ENCODE measurements around the gene HJURP. TPM values are rescaled to one million over a fixed set of nuclear protein-coding genes. Genes with fewer than 3 reads are reported as not detected.

HJURP gene
- total RNA-seq, 1 donor from 2014 or later = 19.4 TPM

DNA sequence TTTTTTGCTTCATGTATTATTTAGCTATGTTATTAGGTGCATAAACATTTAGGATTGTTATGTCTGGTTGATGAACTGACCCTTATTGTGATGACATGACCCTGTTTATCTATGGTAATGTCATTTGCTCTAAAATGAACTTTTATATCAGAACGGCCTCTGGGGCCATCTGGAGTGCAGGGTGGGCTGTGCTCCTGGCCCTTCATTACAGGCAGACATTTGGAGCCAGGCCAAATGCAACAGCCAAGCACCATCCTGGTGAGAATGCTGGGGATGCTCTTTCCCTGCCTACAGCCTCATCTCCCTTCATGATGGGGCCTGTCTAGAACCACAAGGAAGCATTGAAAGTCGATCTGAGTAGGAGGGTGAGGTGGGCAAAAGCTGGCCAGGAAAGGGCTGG lies 38.0 kb downstream of the HJURP start:
- Mint-ChIP-seq H3K36me3 (peaks cover 3% of the 10 kb centered on the region), H3K4me1 (peaks cover 18% of the 10 kb centered on the region), H3K27me3 (ENCODE audit: low read depth) (peaks cover 16% of the 10 kb centered on the region), H3K4me3 (no peak overlapping the region), H3K27ac (peak overlapping the region; percentile 83), H3K9me3 (peaks cover 15% of the 10 kb centered on the region)
- TF ChIP-seq, protein P1, sequence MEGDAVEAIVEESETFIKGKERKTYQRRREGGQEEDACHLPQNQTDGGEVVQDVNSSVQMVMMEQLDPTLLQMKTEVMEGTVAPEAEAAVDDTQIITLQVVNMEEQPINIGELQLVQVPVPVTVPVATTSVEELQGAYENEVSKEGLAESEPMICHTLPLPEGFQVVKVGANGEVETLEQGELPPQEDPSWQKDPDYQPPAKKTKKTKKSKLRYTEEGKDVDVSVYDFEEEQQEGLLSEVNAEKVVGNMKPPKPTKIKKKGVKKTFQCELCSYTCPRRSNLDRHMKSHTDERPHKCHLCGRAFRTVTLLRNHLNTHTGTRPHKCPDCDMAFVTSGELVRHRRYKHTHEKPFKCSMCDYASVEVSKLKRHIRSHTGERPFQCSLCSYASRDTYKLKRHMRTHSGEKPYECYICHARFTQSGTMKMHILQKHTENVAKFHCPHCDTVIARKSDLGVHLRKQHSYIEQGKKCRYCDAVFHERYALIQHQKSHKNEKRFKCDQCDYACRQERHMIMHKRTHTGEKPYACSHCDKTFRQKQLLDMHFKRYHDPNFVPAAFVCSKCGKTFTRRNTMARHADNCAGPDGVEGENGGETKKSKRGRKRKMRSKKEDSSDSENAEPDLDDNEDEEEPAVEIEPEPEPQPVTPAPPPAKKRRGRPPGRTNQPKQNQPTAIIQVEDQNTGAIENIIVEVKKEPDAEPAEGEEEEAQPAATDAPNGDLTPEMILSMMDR (IDR thresholded peaks at IDR 0.05; ENCODE audit: unreplicated experiment) = no peak
- DNase-seq (ENCODE audit: low spot score in 2 of 2, unreplicated experiment in 2 of 2) = no peak

DNA sequence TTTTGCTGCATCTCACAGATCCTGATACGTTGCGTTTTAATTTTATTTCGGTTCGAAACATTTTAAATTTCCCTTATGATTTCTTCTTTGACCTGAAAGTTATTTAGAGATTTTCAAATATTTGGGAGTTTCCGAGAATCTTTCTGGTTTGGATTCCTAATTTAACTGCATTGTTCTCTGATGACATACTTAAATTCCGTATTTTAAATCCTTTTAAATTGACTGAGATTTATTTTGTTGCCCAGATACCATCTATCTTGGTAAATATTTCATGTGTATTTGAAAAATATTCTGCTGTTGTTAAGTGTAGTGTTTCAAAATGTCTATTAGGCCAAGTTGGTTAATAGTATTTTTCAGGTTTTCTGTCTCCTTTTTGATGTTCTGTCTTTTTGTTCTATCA lies 38.5 kb downstream of the HJURP start:
- H3K27me3 Mint-ChIP-seq (ENCODE audit: low read depth) = peaks cover 20% of the 10 kb centered on the region
- H3K4me1 Mint-ChIP-seq = peaks cover 18% of the 10 kb centered on the region
- H3K9me3 Mint-ChIP-seq = peaks cover 15% of the 10 kb centered on the region
- no peak overlapping the region for H3K27ac Mint-ChIP-seq
- DNase-seq (ENCODE audit: low spot score in 2 of 2, unreplicated experiment in 2 of 2) = no peak
- peaks cover 3% of the 10 kb centered on the region for H3K36me3 Mint-ChIP-seq
- TF ChIP-seq, protein P1 (IDR thresholded peaks at IDR 0.05; ENCODE audit: unreplicated experiment) = no peak
- H3K4me3 Mint-ChIP-seq = no peak overlapping the region

DNA sequence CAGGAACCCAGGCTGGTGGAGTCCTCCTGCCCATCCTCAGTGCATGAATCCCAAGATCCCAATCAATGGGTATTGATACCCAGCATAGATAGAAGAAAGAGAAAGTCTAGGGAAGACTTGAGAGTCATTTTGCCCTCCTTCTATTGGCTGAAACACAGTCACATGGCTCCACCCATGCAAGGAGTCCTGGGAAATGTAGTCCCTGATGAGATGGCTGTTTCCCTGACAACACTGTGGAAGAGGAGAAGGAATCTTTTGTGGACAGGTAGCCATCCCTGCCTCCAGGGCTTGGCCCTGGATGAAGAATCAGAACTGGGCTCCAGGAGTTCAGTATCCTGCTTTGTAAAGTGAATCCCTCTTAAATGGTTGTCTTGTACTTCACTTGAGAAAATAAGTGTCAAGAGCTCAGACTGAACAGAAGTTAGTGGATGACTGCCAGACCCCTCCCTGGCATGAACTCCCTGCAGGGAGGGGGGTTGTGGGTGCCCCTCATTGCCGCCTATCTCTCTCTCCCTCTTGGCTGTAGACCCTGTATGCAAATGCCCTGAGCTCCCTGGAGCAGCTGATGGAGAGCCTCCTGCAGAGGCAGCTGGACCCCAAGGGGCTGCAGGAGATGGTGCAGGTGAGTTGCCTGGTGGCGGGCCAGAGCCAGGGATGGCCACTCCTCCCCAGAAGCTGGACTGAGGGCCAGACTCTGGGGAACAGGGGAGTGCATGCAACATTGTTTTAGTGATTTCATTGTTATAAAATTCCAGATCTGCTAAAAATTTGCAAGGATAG lies 40.1 kb downstream of the HJURP start:
- H3K27me3 Mint-ChIP-seq (ENCODE audit: low read depth) = peaks cover 22% of the 10 kb centered on the region
- peaks cover 3% of the 10 kb centered on the region for H3K36me3 Mint-ChIP-seq
- no peak overlapping the region for H3K4me3 Mint-ChIP-seq
- peak in 1 of 2 experiments; percentile 8 for DNase-seq (ENCODE audit: low spot score in 2 of 2, unreplicated experiment in 2 of 2)
- TF ChIP-seq, protein P1 (IDR thresholded peaks at IDR 0.05; ENCODE audit: unreplicated experiment) = no peak
- H3K4me1 Mint-ChIP-seq = peaks cover 18% of the 10 kb centered on the region
- H3K9me3 Mint-ChIP-seq = peaks cover 15% of the 10 kb centered on the region
- no peak overlapping the region for H3K27ac Mint-ChIP-seq

DNA sequence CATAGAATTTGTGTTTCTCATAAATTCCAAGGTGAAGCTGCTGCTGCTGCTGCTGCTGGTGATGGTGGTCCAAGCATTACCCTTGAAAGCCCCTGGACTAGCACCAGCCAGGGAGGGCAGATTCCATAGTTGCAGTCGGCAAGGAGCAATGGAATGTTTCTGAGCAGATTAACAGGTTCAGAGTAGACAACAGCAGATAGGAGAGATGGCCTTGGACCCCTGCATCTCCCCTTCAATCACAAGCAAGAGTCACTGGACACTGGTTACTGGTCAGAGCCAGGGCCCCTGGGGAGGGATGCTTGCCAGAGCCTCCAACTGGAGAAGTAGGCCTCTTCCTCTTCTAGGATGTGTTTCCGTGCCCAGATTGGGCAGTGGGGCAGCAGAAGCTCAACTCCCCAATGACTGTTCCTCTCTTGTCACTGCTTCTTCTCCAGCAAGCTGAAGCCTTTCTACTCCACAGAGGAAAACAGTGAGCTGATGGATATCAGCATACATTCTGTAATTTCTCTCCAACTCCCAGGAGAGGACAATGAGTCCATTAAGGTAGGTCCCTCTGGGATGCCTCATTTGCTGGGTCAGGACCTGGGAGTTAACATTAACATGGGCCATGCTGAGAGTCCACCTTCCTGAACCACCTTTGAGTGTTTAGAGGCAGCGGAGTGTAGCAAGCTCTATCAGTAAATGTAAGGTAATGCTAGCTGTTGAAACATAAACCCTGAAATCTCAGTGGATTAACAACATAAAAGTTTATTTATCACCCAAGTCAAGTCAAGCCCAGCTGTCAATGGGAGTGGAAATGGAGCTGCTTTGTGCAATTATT lies 40.9 kb downstream of the HJURP start:
- Mint-ChIP-seq H3K4me3 (no peak overlapping the region), H3K27me3 (ENCODE audit: low read depth) (peaks cover 27% of the 10 kb centered on the region), H3K27ac (no peak overlapping the region), H3K9me3 (peaks cover 15% of the 10 kb centered on the region), H3K4me1 (peaks cover 18% of the 10 kb centered on the region), H3K36me3 (peaks cover 3% of the 10 kb centered on the region)
- no peak for DNase-seq (ENCODE audit: low spot score in 2 of 2, unreplicated experiment in 2 of 2)
- TF ChIP-seq, protein P1 (IDR thresholded peaks at IDR 0.05; ENCODE audit: unreplicated experiment) = no peak

DNA sequence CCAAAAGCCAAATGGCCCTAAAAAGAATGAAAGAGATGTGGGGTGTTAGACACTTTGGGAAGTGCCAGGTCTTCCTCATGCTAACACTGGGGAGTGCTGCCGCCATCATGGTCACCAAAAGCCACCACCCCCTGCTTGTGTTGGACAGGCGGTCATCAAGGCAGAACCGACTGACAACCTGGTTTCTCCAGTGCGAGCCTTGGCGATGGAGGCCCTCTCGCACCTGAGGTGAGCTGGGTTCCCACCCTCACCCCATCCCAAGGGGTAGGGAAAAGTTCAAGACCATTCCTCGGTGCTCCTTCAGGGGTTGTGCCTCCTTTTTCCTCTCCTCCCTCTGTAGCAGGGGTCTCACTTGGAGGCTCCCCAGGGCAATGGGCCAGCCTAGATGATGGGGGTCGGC lies 42.6 kb downstream of the HJURP start:
- H3K4me3 Mint-ChIP-seq = no peak overlapping the region
- no peak overlapping the region for H3K27ac Mint-ChIP-seq

More for the DNA sequence above, 42.6 kb downstream of the HJURP start:
- H3K4me1 Mint-ChIP-seq = peaks cover 10% of the 10 kb centered on the region
- H3K36me3 Mint-ChIP-seq = peaks cover 3% of the 10 kb centered on the region
- TF ChIP-seq, protein P1 (IDR thresholded peaks at IDR 0.05; ENCODE audit: unreplicated experiment) = no peak
- peak; percentile 7 to 30 for DNase-seq (ENCODE audit: low spot score in 2 of 2, unreplicated experiment in 2 of 2)
- peaks cover 31% of the 10 kb centered on the region for H3K27me3 Mint-ChIP-seq (ENCODE audit: low read depth)
- peaks cover 15% of the 10 kb centered on the region for H3K9me3 Mint-ChIP-seq
